Cardiac muscle cell (in vitro differentiated cells and primary cell): ENCODE measurements around the gene AHSG. TPM values are rescaled to one million over a fixed set of nuclear protein-coding genes. Genes with fewer than 3 reads are reported as not detected.

Experiments used
- DNase-seq, 2 donors: peaks; one replicate each; pipeline versions ENCODE4 v3.0.0 to v3.0.0-alpha.2; 2010 to 2017; ENCODE audit warnings: low read depth in 1 of 2, low spot score in 1 of 2
- H3K27ac ChIP-seq: fragments of 200-600 bp; sonication (generic); 2 replicates; pipeline ENCODE4 v1.5.1; 2016
- H3K27me3 ChIP-seq: fragments of 200-600 bp; sonication (generic); 2 replicates; pipeline ENCODE4 v1.6.0; 2016; ENCODE audit warnings: control low read depth
- H3K36me3 ChIP-seq: fragments of 200-600 bp; sonication (generic); 2 replicates; pipeline ENCODE4 v1.5.1; 2016; ENCODE audit warnings: control low read depth
- H3K4me1 ChIP-seq: fragments of 200-600 bp; sonication (generic); 2 replicates; pipeline ENCODE4 v1.8.1; 2017; ENCODE audit warnings: low read depth, mild to moderate bottlenecking, mixed run types
- H3K4me3 ChIP-seq: fragments of 200-600 bp; sonication (generic); 2 replicates; pipeline ENCODE4 v1.5.1; 2016; ENCODE audit warnings: mild to moderate bottlenecking
- H3K9me3 ChIP-seq: fragments of 200-600 bp; sonication (generic); 2 replicates; pipeline ENCODE4 v1.5.1; 2017; ENCODE audit warnings: low read depth, mild to moderate bottlenecking, control low read depth
- CTCF ChIP-seq: IDR thresholded peaks from 2 replicates; pipeline ENCODE4 v1.5.1; 2012; ENCODE audit warnings: low read depth, mild to moderate bottlenecking, low read length
- polyA plus RNA-seq: library from polyadenylated mRNA; unstranded; fragments of >200 nt; fragmentation: Nextera tagmentation; extraction: Ambion mirVana; gene quantifications from 2 replicates; pipeline ENCODE4 v1.2.1, GENCODE V29; 2016
- total RNA-seq: library from RNA; depleted of rRNA; stranded (reverse); fragments of >200 nt; gene quantifications from 2 replicates; pipeline ENCODE4 v1.2.3, GENCODE V29; 2016

Gene AHSG
- total and polyA plus RNA-seq, 2 experiments from 2014 or later = 0.59 TPM; not detected in 1

GRCh38 chr3:186569779-186570095 lies 43.1 kb upstream of the AHSG start:
- no peak for DNase-seq
- no peaks in the 10 kb centered on the region for H3K27me3 ChIP-seq
- H3K4me1 ChIP-seq = peaks cover 10% of the 10 kb centered on the region
- no peak for TF ChIP-seq CTCF
- no peaks in the 10 kb centered on the region for H3K9me3 ChIP-seq
- peak overlapping the region; percentile 24 for H3K27ac ChIP-seq
- H3K36me3 ChIP-seq = peaks cover 18% of the 10 kb centered on the region
- peak overlapping the region; percentile 44 for H3K4me3 ChIP-seq

GRCh38 chr3:186570096-186570940 lies 42.5 kb upstream of the AHSG start, which contains the start of gene DNAJB11:
DNAJB11 (plus strand) TSS chr3:186570720; CDS start chr3:186570898, 178 bp downstream.
- Histone ChIP-seq H3K36me3 (peaks cover 24% of the 10 kb centered on the region), H3K27me3 (no peaks in the 10 kb centered on the region), H3K9me3 (no peaks in the 10 kb centered on the region), H3K4me1 (peaks cover 10% of the 10 kb centered on the region), H3K27ac (peak within 1 kb of the TSS; percentile 98), H3K4me3 (peak within 1 kb of the TSS; percentile 94)
- peak; percentile 100 for DNase-seq
- TF ChIP-seq CTCF = no peak

DNA sequence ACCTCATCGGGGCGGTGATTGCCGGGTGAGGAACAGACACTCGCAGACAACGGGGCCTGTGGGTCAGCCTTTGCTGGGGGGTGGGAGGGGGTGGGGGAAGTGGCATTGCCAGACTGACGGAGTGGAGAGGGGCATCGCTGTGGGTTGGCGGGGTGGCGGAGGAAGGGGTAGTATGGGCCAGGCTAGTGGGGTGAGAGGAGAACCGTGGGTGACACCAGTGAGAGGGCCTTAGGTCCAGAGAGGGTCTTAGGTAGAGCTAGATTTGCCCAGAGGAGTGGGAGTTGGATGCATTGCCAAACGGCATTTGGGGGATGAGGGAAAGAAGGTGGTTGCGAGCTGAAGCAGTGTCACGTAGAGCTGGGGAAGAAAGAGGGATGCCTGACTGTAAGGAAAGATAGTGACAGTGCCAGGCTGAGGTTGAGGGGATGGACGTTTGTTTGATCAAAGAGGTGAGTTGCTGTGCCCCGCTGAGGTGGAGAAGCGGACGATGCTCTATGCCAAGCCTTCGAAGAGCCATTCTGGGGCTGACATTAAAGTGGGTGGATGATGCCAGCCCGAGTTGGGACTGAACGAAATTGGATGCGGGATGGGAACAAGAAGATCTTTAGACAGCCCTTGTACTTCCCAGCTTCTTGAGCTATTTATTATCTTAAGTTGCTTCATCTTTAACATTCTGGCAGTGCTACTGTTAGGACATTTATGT lies 41.8 kb upstream of the AHSG start:
- H3K9me3 ChIP-seq = no peaks in the 10 kb centered on the region
- TF ChIP-seq CTCF = no peak
- H3K4me3 ChIP-seq = peak overlapping the region; percentile 94
- peaks cover 10% of the 10 kb centered on the region for H3K4me1 ChIP-seq
- H3K27me3 ChIP-seq = no peaks in the 10 kb centered on the region
- peak overlapping the region; percentile 98 for H3K27ac ChIP-seq
- peaks cover 32% of the 10 kb centered on the region for H3K36me3 ChIP-seq
- DNase-seq = no peak

DNA sequence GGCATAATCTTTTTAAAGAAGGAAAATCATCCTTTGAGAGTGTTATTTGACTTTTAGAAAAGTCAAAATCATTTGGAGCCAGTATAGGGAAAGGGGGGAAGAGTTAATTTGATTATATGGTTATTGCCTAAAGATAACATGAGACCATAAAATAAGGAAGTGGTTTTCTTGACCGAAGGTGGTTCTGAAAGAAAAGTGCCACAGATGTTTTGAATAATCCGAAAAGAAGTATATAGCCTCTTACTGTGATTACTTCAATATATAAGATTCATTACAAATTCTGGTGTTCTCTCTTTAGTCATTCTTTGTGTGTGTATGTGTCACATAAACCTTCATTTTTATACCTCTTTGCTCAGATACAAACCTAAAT lies 41.2 kb upstream of the AHSG start:
- Histone ChIP-seq H3K9me3 (no peaks in the 10 kb centered on the region), H3K36me3 (peaks cover 37% of the 10 kb centered on the region), H3K27ac (no peak overlapping the region), H3K27me3 (no peaks in the 10 kb centered on the region), H3K4me3 (peak overlapping the region; percentile 94), H3K4me1 (peaks cover 10% of the 10 kb centered on the region)
- no peak for DNase-seq
- TF ChIP-seq CTCF = no peak

DNA sequence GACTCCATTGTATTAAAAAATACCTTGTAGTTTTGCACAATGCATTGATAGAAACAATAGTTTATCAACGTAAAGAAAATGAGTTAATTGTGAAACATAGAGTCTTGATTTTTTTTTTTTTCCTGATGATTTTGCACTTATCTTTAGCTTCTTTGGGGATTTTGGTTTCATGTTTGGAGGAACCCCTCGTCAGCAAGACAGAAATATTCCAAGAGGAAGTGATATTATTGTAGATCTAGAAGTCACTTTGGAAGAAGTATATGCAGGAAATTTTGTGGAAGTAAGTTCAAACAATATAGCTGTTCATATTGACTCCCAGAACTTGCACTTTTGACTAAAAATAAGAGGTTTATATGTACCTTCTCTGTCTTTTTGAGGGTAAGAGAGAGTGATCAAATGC lies 35.3 kb upstream of the AHSG start:
- no peak for DNase-seq
- no peak for TF ChIP-seq CTCF
- H3K4me3 ChIP-seq = no peak overlapping the region
- no peaks in the 10 kb centered on the region for H3K27me3 ChIP-seq
- H3K27ac ChIP-seq = no peak overlapping the region
- H3K4me1 ChIP-seq = no peaks in the 10 kb centered on the region
- H3K9me3 ChIP-seq = no peaks in the 10 kb centered on the region
- H3K36me3 ChIP-seq = peaks cover 82% of the 10 kb centered on the region
